GM18505 (cell line): ENCODE results near the gene BANP.
"Not testable (repeated sequence)": the region's sequence is repeated elsewhere in the genome, so short reads cannot be mapped to it uniquely, and the experiment has no call there.

Experiments
- ATAC-seq: cut with Tn5 transposase; IDR thresholded peaks from one replicate; pipeline ENCODE4 v1.9.1; 2021; ENCODE audit not compliant: unreplicated experiment
- POLR2A ChIP-seq: IDR thresholded peaks from 4 replicates; pipeline ENCODE4 v1.6.1; 2011; ENCODE audit warnings: borderline replicate concordance; ENCODE audit not compliant: insufficient read depth, insufficient read length; ENCODE audit errors: extremely low read depth

Gene BANP

GRCh38 chr16:87950765-87951551 is at the start of gene BANP:
BANP (plus strand) TSS chr16:87951434; CDS start chr16:87975116, 23,682 bp downstream.
- TF ChIP-seq POLR2A: no peak
- ATAC-seq: peak; percentile 76

DNA sequence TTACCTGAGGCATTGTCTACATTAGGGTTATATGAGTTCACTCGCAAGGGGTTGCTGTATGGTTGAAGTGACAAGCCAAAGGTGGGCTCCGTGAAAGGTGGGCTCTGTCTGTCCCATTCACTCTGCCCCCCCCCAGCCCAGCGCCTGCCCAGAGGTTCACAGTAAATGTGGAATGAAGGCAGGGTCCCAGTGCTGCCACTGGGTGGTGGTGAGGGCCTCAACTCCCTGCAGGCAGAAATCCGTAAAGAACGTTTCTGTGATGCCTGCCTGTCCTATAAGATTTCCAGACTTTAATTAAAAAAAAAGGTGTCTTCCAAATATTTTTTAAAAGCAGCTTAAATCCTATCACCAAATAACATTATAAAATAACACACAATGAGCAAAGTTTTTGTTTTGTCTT is 46.3 kb upstream of the BANP start:
- ATAC-seq: not testable (repeated sequence)

- not testable (repeated sequence) for ATAC-seq
Measured at GRCh38 chr16:87905521-87905920, 45.7 kb upstream of the BANP start.

DNA sequence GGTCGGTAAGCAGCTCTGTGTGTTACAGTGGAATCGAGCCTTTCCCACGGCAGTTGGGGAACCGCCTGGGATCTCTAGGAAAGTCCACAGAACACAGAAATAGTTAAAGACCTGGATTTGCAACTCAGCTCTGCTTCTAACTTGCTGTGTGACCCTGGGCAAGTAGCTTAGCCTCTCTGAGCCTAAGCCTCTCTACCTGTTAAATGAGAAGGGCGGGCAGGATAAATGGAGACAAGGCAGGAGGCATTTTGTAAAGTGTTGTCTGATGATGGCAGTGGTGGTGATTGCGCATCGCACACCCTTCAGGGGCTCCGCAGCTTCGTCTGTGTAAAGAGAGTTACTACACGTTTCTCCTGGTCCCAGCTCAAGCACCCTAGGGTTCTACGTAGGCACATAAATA is 43.1 kb upstream of the BANP start:
- ATAC-seq: not testable (repeated sequence)

DNA sequence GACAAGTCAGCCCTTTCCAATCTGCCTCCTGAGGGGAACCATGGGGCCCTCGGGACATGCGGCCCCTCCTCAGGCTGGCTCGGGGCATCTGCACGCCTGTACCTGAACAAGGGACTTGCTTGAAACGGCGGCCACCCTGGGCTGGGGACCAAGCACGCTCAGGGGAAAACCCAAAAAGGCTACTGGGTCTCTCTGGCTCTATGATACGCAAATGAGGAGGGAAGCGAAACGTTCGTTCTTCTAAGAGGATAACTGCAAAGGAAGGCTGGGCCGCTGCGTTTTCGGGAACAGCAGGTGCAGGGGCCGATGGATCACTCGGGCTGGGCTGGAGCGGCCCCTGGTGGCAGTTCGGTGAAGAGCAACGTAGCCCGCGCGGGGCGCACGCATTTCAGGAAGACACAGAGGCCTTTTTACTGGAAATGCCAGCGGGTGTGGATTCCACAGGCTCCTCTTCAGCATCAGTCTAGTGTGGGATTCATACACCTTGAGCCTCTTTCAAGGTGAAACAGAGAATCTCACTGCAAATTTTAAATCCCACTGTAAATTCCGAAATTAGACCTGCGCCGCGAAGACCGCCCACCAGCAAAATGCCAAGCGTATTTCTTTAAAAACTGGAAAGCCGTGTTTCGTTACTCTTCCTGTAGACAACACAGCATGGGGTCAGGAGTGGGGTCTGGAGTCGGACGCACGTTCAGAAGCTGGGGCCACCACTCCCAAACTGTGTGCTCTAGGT is 41.9 kb upstream of the BANP start:
- peak; percentile 83 for ATAC-seq

DNA sequence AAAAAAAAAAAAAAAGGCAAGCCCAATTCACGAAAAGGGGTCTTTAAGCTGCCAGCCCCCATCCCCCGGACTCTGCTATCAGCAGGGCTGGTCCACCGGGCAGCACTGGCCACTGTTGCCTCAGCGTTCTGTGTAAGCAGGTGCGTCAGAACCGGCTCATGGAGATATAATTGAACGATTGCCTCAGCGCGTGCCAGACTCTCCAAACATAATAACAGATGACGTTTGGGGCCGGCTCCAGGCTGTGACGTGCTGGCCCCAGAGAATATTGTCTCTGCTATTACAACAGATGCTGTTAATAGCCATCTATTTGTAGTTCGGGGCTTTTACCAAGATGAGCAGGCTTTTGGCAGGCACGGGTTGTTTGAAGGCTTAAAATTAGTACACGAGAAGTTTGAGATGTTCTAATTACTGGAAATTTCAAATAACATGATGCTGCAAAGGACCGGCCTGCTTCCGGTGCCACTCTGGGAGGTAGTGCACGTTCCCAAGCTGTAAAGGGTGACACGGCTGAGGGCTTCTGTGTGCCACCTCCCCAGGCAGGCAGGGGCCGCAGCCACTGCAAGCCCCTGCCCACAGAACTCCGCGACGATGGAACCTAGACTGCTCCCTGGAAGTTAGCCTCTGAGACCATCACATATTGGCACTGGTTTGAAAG is 40.0 kb upstream of the BANP start:
- ATAC-seq: not testable (repeated sequence)

DNA sequence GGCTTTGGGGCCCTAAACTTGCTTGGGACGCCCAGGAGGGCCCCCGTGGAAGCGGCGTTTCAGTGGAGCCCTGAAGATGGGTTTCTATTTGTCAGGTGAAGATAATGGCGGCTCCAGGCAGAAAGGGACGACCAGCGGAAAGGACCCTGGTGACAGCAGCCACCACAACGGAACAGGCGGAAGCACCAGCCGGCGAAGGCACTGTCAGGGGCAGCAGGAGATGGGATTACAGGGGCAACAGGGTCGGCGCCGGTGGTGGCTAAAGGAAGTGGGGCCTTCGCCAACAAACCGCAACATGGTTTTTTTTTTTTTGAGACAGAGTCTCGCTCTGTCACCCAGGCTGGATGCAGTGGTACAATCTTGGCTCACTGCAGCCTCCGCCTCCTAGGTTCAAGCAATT is 38.5 kb upstream of the BANP start:
- ATAC-seq: not testable (repeated sequence)

DNA sequence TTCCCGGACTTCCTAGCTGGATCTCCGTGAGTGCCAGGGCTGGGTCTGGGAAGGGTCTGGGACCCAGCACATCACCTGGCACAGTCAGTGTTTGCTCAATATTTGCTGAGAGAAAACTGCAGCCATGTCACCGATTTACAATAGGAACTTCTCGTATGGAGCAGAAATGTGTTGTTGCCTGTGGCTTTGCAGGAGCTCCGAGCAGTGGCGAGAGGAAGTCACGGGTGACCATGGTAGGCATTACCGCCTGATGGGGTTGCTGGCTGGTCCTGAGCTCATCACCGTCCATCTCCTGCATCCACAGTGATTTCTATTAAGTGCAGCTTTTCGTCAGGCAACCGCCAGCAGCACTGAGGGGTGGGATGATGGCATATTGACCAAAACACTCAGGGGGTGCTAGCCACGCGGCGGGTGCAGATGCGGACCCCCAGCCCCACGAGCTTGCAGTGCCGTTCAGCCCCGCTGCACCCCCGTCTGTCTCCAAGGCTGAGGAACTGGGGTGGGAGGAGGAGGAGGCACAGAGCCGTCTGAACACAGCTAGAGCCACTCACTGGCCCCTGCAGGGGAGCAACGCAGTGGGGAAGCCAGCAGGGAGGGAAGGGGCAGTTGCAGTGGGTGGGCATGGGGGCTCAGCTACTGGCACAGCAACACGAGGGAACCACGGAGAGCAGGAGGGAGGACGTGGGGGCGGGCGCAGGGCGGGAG is 37.1 kb upstream of the BANP start:
- not testable (repeated sequence) for ATAC-seq

- no peak for TF ChIP-seq POLR2A
- ATAC-seq: no peak
Measured at GRCh38 chr16:87914812-87915211, 36.4 kb upstream of the BANP start.

DNA sequence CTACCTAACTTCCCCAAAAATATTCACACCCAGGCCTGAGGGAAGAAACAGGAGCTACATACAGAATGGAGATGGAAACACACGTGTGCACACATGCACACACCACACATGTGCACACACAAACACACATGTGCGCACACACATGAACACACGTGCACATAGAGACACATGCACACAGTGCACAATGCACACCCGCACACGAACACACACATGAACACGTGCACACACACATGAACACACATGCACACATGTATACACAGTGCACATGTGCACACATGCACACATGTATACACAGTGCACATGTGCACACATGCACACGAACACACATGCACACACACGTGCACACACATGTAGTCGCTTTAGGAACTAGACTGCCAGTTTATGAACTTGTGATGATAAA is 33.7 kb upstream of the BANP start:
- ATAC-seq: no peak
- TF ChIP-seq POLR2A: no peak

DNA sequence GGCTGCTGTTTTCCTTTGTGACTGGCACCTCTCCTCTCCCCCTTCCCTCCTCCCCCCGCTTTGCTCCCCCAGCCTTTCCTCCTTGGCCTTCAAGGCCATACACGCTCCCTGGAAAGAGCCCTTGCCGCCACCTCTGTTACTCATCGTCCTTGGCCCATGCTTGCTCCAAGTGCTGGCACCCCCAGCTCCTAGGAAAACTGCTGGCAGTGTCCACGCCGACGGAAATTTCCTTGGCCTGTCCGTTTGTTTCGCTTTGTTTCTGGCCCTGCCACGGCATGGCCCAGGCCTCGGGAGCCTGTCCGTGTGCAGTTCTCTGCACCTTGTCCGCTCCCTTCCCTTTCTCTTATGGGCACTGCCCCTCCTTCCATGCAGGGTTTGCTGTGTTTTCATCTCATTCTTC is 32.9 kb upstream of the BANP start:
- TF ChIP-seq POLR2A: no peak
- ATAC-seq: no peak

DNA sequence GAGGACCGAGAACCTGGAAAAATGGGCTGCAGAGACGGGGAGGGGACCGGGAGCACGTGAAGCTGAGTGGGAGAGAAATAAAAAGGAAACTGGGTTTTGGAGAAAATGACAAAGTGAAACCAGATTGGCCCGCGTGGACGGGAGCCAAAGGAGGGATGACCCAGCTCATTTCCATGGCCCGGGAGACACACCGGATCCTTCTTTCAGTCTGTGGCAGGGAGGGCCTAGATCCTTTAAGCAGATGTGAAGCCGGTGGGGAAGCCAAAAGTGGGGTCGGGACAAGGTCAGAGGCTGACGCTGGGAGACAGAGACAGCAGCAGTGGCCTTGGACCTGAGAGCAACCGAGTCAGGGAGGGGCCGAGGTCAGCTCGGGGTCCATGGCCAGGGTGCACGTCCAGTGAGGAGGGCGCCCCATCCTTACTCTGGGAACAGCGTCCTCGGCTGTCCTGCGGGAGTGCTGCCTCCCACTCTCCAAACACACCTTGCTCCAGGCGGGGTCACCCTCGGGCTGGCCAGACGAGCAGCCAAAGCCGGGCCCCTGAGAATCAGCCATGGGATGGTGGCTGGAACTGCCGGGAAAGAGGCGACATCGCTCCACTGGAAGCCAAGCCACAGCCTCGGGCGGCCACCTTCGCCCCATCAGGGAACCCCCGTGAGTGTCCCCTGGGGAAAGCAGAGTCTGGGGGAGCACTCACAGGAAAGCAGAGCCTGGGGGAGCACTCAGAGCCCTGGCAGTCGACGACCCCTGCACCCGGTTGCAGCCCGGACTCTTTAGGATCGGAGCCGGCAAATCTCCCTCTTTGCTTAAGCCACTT is 32.2 kb upstream of the BANP start:
- no peak for TF ChIP-seq POLR2A
- ATAC-seq: no peak

DNA sequence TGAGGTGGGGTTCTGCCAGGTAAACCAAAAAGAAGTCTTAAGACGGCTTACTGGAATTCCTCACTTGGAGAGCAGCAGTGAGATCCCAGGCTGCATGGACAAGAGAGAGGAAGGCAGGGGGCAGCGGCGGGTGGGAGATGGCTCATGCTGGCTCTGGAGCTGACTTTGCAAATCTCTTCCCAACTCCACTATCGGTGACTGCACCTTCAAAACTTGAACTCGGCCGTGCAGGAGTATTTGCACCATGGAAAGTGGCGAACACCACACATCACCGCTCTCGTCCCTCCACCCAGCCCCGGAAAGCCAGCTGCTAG is 31.6 kb upstream of the BANP start:
- TF ChIP-seq POLR2A: no peak

More for the DNA sequence above, 31.6 kb upstream of the BANP start:
- ATAC-seq: no peak
